Body of pancreas (tissue), 4 donors: ENCODE data around the gene HOXB6.

Experiments
- POLR2A ChIP-seq, 3 donors: fragments of 450-650 bp; IDR thresholded peaks; one replicate each; pipeline ENCODE4 v1.6.1; 2016; ENCODE audit warnings: antibody characterized with exemption in 3 of 3, mild to moderate bottlenecking in 2 of 3
- TF ChIP-seq, protein P1 (sequence below), 7 experiments: fragments of 450-650 bp in 4 of 7; fragments of 200-600 bp in 3 of 7; sonication (generic) in 3 of 7; IDR thresholded peaks; one replicate each; pipeline ENCODE4 v1.5.1; 2016 to 2019; ENCODE audit warnings: antibody characterized with exemption in 7 of 7

DNA sequence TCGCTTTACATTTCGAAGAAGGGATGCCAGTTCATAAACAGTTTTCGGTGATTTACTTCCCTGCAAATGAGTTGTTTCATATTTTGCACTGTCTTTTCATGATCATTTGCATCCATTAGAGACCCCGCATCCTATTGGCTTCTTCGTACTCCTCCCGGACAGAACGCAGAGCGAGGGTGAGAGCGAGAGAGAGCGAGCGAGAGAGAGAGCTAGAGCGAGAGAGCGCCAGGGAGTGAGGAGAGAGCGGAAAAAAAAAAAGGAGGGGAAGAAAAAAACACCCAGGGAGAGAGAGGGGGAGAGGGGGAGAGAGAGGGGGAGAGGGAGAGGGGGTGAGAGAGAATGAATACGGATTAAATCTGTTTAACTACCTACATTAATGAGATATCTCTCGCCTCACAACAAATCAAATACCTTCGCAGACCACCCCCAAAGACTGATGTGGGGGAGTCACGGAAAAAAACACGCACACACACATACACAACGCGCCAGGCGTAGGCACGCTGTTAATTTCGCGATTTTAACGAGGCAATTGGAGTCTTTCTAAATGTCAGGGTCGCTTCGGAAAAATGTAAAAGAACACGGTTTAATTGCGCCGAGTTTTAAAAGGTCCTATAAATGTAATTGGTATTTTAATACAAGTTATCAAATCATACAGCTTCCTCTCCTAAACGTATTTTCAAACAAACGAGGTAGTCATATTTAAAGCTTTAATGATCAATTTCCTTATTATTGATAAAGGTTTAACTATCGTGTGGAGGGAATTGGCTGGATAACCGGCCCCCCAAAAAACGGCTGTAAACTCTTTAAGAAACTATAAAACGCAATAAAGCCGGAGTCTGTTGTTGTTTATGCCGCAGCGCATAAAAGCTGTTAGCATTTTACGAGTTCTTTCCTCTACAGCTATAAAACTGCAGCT lies 10.5 kb upstream of the HOXB6 start, which contains the start of gene HOXB8:
- TF ChIP-seq, protein P1, sequence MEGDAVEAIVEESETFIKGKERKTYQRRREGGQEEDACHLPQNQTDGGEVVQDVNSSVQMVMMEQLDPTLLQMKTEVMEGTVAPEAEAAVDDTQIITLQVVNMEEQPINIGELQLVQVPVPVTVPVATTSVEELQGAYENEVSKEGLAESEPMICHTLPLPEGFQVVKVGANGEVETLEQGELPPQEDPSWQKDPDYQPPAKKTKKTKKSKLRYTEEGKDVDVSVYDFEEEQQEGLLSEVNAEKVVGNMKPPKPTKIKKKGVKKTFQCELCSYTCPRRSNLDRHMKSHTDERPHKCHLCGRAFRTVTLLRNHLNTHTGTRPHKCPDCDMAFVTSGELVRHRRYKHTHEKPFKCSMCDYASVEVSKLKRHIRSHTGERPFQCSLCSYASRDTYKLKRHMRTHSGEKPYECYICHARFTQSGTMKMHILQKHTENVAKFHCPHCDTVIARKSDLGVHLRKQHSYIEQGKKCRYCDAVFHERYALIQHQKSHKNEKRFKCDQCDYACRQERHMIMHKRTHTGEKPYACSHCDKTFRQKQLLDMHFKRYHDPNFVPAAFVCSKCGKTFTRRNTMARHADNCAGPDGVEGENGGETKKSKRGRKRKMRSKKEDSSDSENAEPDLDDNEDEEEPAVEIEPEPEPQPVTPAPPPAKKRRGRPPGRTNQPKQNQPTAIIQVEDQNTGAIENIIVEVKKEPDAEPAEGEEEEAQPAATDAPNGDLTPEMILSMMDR (IDR thresholded peaks at IDR 0.05): no peak
- TF ChIP-seq POLR2A (IDR thresholded peaks at IDR 0.05): no peak
